ENCODE measurements around the gene CASKIN1.

The CASKIN1 gene

GRCh38 chr16:2190659-2191445 lies 5.6 kb downstream of the CASKIN1 start:
- DNase-seq = no peak

- no peak for DNase-seq
Observed at GRCh38 chr16:2190002-2190658, 6.3 kb downstream of the CASKIN1 start.

GRCh38 chr16:2189252-2189893 lies 7.0 kb downstream of the CASKIN1 start:
- DNase-seq = no peak

GRCh38 chr16:2188395-2188794 lies 8.0 kb downstream of the CASKIN1 start:
- DNase-seq = no peak

GRCh38 chr16:2187212-2187611 lies 9.2 kb downstream of the CASKIN1 start:
- no peak for DNase-seq

- DNase-seq = no peak
Observed at GRCh38 chr16:2186505-2186904, 9.9 kb downstream of the CASKIN1 start.

- DNase-seq = no peak
Observed at GRCh38 chr16:2186064-2186463, 10.3 kb downstream of the CASKIN1 start.

GRCh38 chr16:2184962-2185361 lies 11.4 kb downstream of the CASKIN1 start:
- no peak for DNase-seq

- no peak for DNase-seq
Observed at GRCh38 chr16:2184346-2184745, 12.1 kb downstream of the CASKIN1 start.

- DNase-seq = no peak
Observed at GRCh38 chr16:2183671-2184070, 12.7 kb downstream of the CASKIN1 start.

- no peak for DNase-seq
Observed at GRCh38 chr16:2181952-2182351, 14.5 kb downstream of the CASKIN1 start.

GRCh38 chr16:2180962-2181923 lies 15.2 kb downstream of the CASKIN1 start:
- DNase-seq = no peak

GRCh38 chr16:2180461-2180860 lies 15.9 kb downstream of the CASKIN1 start:
- no peak for DNase-seq

GRCh38 chr16:2179576-2179975 lies 16.8 kb downstream of the CASKIN1 start:
- no peak for DNase-seq

GRCh38 chr16:2179107-2179501 lies 17.3 kb downstream of the CASKIN1 start:
- no peak for DNase-seq

- DNase-seq = no peak
Observed at GRCh38 chr16:2178321-2179106, 17.9 kb downstream of the CASKIN1 start.

GRCh38 chr16:2177561-2177960 lies 18.8 kb downstream of the CASKIN1 start:
- no peak for DNase-seq

- DNase-seq = no peak
Observed at GRCh38 chr16:2177101-2177500, 19.3 kb downstream of the CASKIN1 start.

- no peak for DNase-seq
Observed at GRCh38 chr16:2176047-2176446, 20.4 kb downstream of the CASKIN1 start.

GRCh38 chr16:2175454-2175853 lies 21.0 kb downstream of the CASKIN1 start:
- DNase-seq = no peak

GRCh38 chr16:2174396-2175131 lies 21.8 kb downstream of the CASKIN1 start:
- DNase-seq = no peak

Measured in NCI-H187 (cell line).